GM19467 (cell line): Measurements from ENCODE around the gene RASGRP2.

Source experiments
- ATAC-seq: cut with Tn5 transposase; IDR thresholded peaks from one replicate; pipeline ENCODE4 v1.9.1; 2021; ENCODE audit warnings: mild to moderate bottlenecking, moderate library complexity; ENCODE audit not compliant: unreplicated experiment

Gene RASGRP2

DNA sequence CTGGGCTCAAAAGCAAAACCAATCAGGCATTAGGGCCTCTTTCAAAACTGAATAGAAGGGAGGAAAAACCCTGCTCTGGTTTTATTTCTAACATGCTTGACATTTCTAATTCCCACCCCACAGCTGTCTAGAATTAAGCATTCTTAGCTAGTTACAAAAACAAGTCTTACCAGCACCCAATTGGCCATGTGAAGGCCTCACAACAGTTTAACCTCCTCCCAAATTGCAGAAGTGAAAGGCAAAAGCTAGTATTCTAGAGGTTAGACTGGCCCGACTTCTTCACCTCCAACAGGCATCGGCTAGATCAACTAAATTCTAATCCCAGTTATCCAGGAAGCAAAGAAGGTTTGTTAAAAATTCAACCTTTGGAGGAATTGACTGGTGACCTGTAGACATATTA, 27.9 kb upstream of the RASGRP2 start:
- no peak for ATAC-seq

DNA sequence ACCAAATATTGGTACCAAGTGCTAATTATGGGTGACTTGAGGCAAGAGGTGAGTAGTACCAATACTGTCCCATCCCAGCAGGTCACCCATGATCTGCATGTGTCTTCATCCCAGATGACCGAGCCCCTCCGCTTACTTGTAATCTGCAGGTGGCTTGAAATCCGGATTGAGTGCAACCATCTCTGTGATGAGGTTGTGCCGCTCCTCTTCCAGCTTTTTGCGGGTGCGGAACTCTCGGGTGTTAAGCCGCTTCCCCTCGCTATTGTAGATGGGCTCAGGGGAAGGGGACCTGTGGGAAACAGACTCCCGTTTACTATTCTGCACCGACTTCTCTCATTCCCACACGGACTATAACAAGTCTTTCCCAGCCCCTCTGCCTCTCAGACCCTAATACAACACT, 26.2 kb upstream of the RASGRP2 start:
- ATAC-seq = no peak

DNA sequence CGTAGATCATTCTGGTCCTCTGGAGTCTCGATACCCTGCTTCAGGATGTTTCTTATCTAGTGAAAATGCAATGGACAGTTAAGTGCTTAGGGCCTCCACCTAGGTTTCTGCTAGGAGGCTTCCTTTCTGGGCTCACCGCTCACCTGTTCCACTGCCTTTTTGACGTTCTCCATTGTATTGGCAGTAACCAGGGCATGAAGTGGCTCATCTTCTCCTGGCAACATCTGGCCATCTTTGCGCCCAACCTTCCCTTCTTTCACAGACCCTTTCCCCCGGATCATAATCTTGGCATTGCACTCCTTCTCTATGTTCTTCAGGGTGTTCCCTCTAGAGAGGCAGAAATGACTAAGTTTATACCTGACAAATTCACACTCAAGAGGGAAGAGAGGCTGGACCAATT, 25.3 kb upstream of the RASGRP2 start:
- no peak for ATAC-seq

DNA sequence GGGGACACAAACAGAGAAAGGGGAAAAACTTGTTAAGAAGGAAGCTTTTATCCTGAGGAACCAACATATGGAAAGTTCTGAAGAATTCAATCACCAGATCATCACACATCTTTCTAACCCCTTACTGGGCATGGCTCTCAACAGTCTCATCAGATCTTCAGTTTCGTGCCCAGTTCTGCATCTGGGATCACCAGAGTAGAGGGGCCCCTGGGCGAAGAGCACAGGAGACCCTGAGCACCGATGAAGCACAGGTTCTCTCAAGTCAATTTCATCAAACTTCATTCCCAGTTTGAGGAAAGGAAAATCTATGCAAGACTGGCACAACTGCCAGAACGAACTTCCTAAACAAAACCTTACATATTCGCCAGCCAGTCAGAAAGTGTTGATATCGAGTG, 24.4 kb upstream of the RASGRP2 start:
- ATAC-seq = no peak

DNA sequence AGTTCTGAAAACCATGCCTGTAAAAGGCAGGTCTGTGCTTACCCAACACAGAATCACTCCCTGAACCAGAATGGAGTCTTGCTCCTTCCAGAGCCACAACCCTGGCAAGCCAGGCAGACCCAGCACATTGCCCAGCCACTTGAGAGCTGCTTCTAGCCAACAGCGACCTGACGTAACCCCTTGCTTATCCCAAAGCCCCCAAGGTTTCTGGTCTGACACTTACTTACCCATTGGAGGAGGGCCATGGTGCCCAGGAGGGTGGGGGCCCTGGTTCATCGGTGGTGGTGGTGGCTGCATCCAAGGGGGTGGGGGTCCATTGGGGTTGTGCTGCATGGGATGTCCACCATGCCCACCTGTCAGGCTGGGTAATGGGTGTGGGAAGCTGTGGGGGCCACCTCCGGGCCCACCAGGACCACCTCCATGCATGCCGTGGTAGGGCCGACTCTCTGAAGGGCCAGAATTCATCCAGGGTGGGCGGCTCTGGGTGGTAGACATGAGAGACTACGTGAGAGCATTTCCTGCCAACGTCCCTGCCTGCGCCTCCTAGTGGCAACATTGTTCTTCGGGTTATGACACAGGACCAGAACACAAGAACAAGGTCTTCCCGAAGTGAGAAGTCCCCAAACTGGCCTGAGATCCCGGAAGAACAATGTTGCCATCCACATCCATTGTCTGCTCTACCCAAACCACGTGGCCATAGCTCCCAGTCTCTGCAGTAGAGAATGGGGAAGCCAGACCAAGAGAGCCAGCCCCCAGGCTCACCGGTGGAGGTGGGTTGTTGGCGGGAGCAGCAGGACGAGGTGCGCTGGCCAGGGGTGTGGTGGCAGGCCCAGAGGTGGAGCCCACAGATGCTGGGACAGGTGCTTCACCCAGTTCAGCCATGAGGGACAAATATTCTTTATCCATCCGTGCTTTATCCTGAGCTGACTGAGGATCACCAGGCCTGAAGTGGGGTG, 23.7 kb upstream of the RASGRP2 start:
- ATAC-seq = no peak

DNA sequence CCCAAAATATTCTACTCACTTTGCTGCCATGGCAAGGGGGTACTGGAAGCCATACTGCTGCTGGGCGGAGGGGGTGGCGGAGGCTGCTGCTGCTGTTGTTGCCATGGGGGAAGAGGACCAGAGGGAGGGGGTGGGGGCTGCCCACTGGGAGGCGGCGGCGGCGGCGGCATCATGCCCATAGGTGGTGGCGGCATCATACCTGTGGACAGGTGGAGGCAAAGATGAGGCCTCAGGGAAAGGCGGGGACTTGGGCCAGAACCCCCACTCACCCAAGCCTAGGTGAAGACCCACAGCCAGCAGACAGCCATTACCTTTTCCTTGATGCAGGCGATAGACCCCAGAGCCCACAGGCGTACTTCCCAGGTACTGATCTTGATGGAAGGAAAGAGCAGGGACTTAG, 22.9 kb upstream of the RASGRP2 start:
- ATAC-seq = no peak

DNA sequence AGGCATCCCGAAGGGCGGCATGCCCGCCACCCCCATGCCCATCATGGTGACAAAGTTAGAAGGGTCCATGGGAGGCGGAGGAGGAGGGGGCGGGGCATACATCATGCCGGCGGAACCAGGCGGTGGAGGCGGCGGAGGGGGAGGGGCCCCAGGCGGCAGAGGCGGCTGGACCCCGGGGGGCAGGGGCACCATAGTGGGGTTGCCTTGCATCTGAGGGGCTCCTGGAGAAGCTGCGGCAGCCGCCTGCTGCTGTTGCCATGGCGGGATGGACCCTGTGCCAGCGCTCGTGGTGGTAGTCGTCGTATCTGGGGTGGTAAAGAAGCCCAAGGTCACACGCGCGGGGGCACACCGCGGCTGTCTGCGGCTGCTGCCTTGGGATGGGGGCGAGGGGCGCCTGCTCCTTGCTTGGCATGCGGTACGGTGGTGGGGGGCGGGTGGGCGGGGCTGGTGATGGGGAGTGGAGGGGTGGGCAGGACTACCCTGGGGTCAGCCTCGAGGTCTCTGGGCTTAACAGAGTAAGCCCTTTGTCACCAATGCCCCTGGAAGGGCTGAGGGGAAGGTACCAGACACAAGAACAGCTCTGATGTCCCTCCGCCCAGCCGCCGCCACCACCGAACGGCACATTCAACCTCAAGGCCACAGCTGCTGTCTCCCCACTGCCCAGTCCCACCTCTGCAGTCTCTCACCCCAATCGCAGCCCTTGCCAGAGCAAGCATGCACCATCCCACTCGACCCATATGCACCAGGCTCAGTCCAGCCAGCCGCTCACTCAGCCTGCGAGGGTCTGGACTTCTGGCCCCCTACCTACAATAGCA, 22.1 kb upstream of the RASGRP2 start:
- no peak for ATAC-seq

DNA sequence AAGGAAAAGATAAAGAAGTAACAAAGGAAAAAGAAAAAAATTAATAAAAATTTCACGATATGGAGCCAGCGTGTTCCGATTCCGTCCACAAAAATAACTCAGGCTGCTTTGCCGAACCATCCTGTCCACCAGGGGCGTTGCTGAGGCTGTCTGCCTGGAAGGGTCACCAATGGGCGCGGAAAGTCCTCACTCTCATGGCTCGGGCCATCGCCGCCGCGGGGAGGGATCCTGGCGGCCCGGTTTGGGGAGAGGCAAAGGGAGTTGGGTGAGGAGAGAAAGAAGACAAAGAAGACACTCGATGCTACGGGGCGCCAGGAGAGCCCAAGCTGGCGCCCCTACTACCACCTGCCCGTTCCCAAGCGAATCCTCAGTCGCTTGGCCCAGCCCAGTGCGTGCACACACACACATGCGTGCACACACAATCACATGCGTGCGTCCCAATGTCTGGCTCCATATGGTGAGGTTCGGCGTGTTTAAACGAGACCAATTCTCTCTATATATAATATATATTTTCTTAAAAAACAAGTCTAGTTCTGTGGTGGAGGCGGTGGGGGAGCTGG, 21.4 kb upstream of the RASGRP2 start:
- no peak for ATAC-seq

DNA sequence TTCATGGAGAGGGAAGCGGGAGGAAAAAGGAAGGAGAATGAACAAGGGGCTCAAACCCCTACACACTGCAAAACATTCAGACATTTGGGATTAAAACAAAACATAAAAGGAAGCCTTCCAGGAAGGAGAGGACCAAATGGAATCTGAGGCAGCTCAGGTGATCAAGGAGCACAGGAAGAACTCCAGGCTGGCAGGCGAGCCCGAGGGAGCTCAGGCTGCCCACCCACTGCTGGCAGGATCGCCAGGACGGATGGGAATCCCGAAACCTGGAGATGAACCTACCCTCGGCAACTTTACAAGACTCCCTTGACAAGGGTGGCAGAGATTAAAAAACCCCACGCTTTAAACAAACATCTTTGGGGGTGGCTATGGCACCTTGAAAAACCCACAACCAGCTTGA, 20.8 kb upstream of the RASGRP2 start:
- ATAC-seq = no peak

DNA sequence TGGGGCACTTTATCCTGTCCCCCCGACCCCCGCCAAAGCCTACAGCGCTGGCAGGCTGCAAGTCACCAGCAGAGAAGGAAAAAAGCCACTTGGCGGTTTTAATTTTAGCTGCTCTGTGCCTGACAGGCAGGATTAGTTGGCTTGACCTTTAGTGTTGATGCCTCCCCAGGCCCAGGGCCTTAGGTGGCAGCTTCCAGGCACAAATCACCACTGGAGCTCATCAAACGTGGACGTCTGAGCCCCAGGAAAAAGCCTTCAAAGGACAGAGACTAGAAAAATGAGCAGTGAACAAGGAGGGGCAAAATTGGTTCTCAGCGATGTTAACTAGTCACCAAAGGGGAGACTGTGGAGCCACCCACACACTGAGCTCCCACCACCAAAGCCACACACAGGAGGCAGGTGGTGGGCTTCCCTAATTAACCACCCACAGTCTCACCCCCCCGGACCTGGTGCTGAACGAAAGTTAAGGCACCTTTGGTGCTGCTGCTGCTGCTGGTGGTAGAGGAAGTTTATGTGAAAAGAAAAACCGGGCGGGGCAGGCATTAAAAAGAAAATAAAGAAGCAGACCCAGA, 20.2 kb upstream of the RASGRP2 start:
- ATAC-seq = no peak

DNA sequence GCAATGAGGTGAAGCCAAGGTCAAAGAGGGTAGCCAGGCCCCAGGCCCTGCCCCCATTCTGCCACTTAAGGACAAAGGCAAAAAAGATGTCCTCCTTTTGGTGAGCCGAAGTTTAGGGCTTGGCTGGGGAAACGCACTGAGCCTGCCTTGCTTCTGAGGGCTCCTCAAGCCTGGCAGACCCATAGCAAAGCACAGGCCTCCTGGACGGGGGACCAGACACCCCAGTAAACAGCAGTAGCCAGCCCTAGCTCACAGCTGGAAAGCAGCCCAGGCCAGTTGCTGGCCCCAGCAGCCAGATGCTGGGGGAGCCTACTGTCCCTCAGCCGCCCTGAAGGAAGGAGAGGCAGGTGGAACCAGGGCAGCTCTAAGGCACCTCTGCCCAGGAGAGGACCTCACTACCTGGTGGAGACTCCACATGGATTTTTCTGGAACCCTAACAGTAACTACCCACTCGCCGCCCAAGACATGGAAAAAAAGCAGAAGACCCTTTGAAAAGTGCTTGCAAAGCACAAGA, 19.6 kb upstream of the RASGRP2 start:
- no peak for ATAC-seq

DNA sequence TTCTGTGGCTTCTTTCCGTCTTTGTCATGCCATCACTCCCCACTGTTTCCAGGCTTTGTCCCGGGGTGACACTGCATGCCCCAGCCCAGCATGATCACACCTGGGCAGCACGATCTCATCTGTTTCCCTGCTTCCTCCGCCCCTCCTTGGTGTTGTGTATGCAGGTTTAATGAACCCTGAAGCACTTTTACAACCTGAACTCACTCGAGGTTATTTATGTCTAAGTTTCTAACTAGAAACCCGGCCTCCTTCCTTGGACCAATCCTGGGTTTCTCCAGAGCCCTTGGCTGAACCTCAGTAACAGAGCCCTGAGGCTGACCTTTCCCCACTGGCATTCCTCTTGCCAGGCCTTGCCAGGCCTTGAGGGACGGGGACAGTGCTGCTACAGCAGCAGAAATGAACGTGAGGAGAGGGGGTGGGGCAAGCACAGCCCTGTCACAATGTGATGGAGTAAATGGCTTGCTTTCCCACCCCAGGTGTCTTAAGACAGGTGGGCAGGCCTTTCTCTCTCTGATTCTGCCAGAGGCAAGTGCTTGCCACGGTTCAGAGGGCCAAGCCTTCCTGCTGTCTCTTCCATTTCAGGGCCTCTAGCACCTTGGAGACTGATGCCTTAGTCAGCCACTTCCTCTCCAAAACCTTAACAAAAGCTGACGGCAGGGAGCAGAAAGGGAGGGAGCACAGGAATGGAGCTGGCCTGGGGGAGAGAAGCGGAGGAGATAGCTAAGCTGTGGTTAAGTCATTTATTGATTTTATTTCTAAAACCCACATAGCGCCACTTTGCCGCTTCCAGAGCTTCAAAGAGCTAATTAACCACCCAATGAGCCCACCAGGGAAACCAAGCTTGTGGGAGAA, 19.0 kb upstream of the RASGRP2 start:
- no peak for ATAC-seq

DNA sequence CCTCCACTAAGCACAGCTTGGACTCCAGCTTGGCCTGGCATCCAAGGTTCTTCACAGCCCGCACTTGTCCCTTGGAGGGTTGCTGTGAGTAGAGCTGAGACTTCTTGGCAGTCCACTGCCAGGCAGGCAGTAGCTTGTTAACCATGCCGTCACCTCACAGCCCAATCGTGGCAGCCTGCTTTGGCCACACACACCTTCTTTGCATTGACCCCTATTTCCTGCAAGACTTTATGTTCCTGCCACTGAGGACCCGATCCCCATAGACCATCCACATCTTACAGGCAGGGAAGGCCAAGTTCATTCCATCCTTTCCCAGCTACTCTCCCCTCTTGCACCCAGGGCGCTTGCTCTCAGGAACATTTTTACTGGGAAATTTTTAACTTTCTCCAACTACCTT, 18.3 kb upstream of the RASGRP2 start:
- no peak for ATAC-seq

DNA sequence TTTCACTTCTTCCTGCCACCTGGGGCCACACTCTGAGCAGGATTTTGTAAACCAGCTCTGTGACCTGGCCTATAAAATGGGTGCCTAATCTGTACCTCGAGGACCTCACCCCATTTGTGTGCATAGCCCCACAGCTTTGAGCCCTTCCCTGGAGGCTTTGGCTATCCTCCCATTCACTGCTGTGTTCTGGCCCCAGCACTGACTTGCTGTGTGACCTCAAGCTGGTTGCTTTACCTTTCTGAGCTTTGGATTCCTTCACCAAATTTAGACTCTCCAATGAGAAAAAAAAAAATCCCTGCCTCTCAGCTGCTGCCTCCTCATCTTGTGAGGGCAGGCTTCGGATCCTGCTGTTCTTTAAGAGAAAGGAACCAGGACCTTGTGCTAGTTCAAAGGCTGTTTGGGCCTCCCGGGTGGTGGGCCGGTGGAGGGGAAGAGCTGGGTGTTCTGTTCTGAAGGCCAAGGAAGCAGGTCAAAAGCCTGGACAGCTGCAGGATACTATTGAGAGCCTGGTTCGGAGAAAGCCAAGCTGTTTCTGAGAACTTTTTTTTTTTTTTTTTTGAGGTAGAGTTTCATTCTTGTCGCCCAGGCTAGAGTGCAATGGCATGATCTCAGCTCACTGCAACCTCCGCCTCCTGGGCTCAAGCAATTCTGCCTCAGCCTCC, 16.9 kb upstream of the RASGRP2 start:
- no peak for ATAC-seq

DNA sequence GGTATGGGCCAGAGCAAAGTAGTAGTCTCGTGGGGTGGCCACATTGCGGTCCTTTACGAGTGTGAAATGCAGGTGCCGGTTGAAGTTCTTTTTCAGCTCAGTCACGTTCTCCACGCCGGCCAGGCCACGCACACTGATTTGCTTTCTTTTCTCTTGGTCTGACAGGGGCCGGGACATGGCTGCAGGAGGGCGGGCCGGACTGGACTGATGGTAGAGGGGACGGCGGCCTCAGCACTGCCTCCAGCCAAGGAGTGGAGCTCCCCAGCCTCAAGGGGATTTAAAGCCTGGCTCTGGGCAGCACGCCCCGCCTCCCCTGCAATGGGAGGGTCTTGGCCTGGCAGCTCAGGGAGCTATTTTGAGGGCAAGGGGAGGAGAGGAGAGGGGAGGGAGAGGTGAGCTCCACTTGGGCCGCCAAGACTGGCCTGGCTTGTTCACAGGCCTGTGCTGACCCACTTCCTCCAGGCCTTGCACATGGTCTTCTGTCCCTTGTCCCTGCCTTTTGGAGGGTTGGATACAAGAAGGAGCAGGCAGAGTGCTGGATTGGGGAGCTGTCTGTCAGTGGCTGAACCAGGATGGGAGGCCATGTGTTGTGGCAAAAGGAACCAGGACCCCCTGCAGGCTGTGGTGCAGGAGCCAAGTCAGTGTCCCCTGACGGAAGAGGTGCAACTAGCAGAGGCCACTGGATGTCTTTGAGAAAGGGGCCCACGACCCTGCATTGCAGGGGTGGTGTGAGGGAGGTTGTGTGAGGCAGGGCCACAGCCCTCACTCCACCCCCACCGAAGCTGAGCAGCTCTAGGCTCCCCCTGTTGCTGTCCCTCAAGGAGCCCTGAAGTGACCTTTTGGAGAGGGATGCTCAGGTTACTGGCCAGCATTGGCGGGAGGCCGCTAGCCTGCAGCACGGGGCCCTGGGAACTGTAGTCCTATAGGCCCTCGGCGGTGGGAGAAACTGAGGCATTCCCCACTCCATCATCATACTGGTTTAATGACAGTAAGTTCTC, 16.1 kb upstream of the RASGRP2 start, which contains the start of gene PYGM:
Gene PYGM (minus strand): TSS at position 253 of the 998 bp plus-strand sequence. CDS start 76 bp downstream, at position 177.
- ATAC-seq = no peak

DNA sequence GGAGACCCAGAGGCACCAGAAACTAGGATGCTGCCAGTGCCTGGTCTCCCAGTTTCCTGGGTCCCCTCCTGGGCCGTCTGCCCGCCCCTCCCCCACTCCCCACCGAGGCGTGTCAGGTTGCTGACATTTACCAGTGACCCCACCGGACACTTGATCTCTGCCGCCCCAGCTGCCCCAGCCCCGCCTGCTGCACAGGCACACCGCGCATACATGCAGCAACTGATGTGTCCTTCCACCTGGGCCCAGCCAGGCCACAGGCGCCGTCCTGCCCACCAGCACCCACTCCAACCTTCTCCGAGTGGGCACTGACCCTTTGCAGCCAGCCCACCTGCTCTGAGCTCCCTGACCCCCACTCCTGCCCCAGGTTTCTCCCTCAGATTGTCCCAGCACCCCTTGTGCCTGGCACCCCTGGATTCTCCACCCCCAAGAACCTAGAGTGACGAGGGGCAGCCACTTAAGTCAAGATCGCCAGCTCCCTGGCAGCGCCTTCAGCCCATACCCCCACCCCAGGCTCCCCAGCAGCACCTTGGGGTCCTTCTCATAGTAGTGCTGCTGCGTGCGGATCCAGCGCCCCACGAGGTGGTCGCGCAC, 15.3 kb upstream of the RASGRP2 start:
- no peak for ATAC-seq

DNA sequence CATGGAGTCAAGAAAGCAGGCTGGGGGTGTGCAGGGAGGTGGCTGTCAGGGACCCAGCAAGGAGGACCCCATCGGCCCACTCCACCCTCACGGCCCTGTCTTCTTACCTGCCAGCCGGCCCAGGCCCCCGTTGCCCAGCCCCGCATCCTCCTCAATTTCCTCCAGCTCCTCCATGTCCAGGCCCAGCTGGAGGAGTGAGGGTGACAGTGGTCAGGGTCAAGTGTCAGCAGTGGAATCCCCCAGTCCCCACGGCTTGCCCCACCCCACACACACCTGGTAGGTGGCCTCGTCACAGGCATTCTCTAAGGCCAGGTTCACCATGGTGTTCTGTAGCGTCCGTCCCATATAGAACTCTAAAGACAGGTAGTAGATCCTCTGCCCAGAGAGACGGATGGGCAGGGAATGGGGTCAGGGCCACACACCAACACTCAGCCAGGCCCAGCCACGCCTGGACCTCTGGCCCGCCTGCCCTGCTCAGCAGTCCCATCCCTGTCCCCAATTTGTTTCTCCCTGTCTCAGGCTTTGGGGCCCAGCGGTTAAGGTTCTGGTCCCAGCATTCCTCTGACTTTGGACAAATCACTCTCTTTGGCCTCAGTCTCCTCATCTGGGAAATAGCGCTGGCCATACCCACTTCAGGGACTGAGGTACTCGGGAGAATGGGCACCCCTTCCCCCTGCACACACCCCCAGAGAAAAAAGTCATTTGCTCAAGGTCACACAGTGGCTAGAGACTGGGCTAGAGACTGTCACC, 14.6 kb upstream of the RASGRP2 start:
- ATAC-seq = no peak
